HG03066 (cell line): ENCODE results near the gene KRT33B.
"Not testable (repeated sequence)": the region's sequence is repeated elsewhere in the genome, so short reads cannot be mapped to it uniquely, and the experiment has no call there.

Experiments
- ATAC-seq: cut with Tn5 transposase; IDR thresholded peaks from one replicate; pipeline ENCODE4 v1.9.1; 2021; ENCODE audit warnings: low read depth; ENCODE audit not compliant: unreplicated experiment

Gene KRT33B

GRCh38 chr17:41394254-41394996, 24.8 kb upstream of the KRT33B start:
- no peak for ATAC-seq

- ATAC-seq, result no peak
Observed at GRCh38 chr17:41393826-41394225, 24.2 kb upstream of the KRT33B start.

GRCh38 chr17:41393294-41393693, 23.7 kb upstream of the KRT33B start:
- no peak for ATAC-seq

- no peak for ATAC-seq
Observed at GRCh38 chr17:41392278-41392677, 22.7 kb upstream of the KRT33B start.

GRCh38 chr17:41391535-41391934, 21.9 kb upstream of the KRT33B start:
- ATAC-seq, result no peak

GRCh38 chr17:41390411-41390938, 20.9 kb upstream of the KRT33B start:
- ATAC-seq, result no peak

- ATAC-seq, result no peak
Observed at GRCh38 chr17:41387670-41388069, 18.1 kb upstream of the KRT33B start.

GRCh38 chr17:41386227-41386626, 16.6 kb upstream of the KRT33B start:
- no peak for ATAC-seq

GRCh38 chr17:41383690-41384089, 14.1 kb upstream of the KRT33B start:
- no peak for ATAC-seq

- no peak for ATAC-seq
Observed at GRCh38 chr17:41382394-41382793, 12.8 kb upstream of the KRT33B start.

- ATAC-seq, result not testable (repeated sequence)
Observed at GRCh38 chr17:41381943-41382342, 12.3 kb upstream of the KRT33B start, which contains the start of gene KRT34. KRT34 (minus strand) TSS chr17:41382306; CDS start chr17:41382246, 60 bp downstream.

- ATAC-seq, result not testable (repeated sequence)
Observed at GRCh38 chr17:41380091-41380490, 10.5 kb upstream of the KRT33B start.

- ATAC-seq, result no peak
Observed at GRCh38 chr17:41377546-41377945, 7.9 kb upstream of the KRT33B start.

GRCh38 chr17:41369023-41369422, 590 bp downstream of the KRT33B start:
- no peak for ATAC-seq

- no peak for ATAC-seq
Observed at GRCh38 chr17:41367426-41368075, 2.1 kb downstream of the KRT33B start.

GRCh38 chr17:41366070-41366469, 3.5 kb downstream of the KRT33B start:
- no peak for ATAC-seq

GRCh38 chr17:41363881-41364280, 5.7 kb downstream of the KRT33B start:
- no peak for ATAC-seq

GRCh38 chr17:41360296-41360995, 9.2 kb downstream of the KRT33B start:
- no peak for ATAC-seq

- ATAC-seq, result no peak
Observed at GRCh38 chr17:41354536-41354935, 15.1 kb downstream of the KRT33B start.

GRCh38 chr17:41352597-41353366, 16.8 kb downstream of the KRT33B start:
- ATAC-seq, result no peak
